Spinal cord (tissue), 10 donors: Measurements from ENCODE around the gene MDM4. TPM values are rescaled to one million over a fixed set of nuclear protein-coding genes. Genes with fewer than 3 reads are reported as not detected.
A peak's percentile ranks its signal among the peaks of the same experiment; 100 is the strongest.

Source experiments
- DNase-seq, 6 donors: peaks; one replicate each; pipeline versions ENCODE4 v3.0.0 to v3.0.0-alpha.2; 2013 to 2015; ENCODE audit warnings: low spot score in 6 of 6, low read depth in 4 of 6
- H3K27ac ChIP-seq: one replicate; pipeline ENCODE4 v1.5.1; 2013; ENCODE audit warnings: low read depth, low read length, control low read depth
- H3K27me3 ChIP-seq: one replicate; pipeline ENCODE4 v1.6.1; 2013; ENCODE audit warnings: low read length; ENCODE audit not compliant: control insufficient read depth, insufficient read depth
- H3K36me3 ChIP-seq: one replicate; pipeline ENCODE4 v1.6.1; 2013; ENCODE audit warnings: low read length; ENCODE audit not compliant: control insufficient read depth, insufficient read depth
- H3K4me1 ChIP-seq: one replicate; pipeline ENCODE4 v1.6.1; 2013; ENCODE audit warnings: low read length; ENCODE audit not compliant: control insufficient read depth, insufficient read depth
- H3K4me3 ChIP-seq: one replicate; pipeline ENCODE4 v1.5.1; 2013; ENCODE audit warnings: low read depth, low read length, control low read depth
- H3K9me3 ChIP-seq: one replicate; pipeline ENCODE4 v1.6.1; 2013; ENCODE audit warnings: low read length; ENCODE audit not compliant: control insufficient read depth, insufficient read depth
- WGBS: methylation state at CpG from one replicate; pipeline ENCODE4 v1.1.5; 2013; ENCODE audit warnings: missing lambda C conversion rate; ENCODE audit not compliant: insufficient coverage; 5-methylcytosine and 5-hydroxymethylcytosine counted together
- polyA plus RNA-seq, 2 donors: library from polyadenylated mRNA; unstranded; fragments of 120-200 nt; gene quantifications; one replicate each; pipeline ENCODE4 v1.2.1, GENCODE V29; 2013; ENCODE audit not compliant: insufficient read length in 2 of 2
- total RNA-seq, 2 donors: library from RNA; depleted of rRNA in 1 of 2; stranded (reverse); fragments of 120-200 nt in 1 of 2; fragments of >200 nt in 1 of 2; gene quantifications; one replicate each; pipeline versions ENCODE4 v1.2.3 to v1.2.4, GENCODE V29; 2013 to 2014
- donor health status: healthy.

Gene MDM4
- total and polyA plus RNA-seq, 4 donors = 28.3 to 71.1 (median 64.9) TPM

DNA sequence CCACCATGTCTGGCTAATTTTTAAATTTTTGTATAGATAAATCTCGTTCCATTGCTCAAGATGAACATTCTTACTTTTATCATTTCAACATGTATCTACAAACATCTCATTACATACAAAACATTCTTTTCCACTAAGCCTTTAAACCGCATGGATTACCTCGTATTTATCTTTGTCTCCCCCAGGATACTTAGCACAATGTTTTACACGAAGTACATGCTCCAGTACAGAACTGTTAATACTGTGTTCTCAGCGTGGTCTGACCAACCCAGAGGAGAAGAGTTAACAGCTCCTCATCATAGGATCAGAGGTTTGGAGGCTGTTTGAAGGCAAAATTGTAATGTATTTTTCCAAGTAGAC, 29.0 kb upstream of the MDM4 start:
- no peak for DNase-seq
- H3K4me1 ChIP-seq = peaks cover 6% of the 10 kb centered on the region
- 100% methylated on average over 2 of the region's 5 CpGs for WGBS
- H3K36me3 ChIP-seq = peaks cover 4% of the 10 kb centered on the region
- H3K4me3 ChIP-seq = no peak overlapping the region
- H3K27ac ChIP-seq = no peak overlapping the region
- no peaks in the 10 kb centered on the region for H3K27me3 ChIP-seq
- no peaks in the 10 kb centered on the region for H3K9me3 ChIP-seq

DNA sequence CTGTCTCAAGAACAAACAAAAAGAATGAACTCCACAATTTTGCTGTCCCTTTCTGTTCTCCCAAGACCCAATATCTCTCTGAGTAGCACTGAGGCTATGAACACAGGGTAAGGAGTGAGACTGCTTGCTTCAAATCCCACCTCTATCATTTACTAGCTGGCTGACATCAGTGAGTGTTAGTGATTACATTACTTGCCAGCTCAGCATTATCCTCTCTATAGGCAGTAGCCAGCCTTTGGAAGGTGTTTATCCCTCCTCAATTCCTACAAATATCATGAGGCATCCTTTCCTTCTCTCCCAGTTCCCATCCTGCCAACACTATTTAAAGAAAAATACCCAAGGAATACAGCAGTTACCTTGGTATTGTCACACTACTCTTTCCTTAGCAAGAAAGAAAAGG, 24.6 kb upstream of the MDM4 start:
- peaks cover 15% of the 10 kb centered on the region for H3K4me1 ChIP-seq
- H3K27me3 ChIP-seq = no peaks in the 10 kb centered on the region
- H3K4me3 ChIP-seq = no peak overlapping the region
- DNase-seq = peak in 1 of 6 donors; percentile 40
- no peaks in the 10 kb centered on the region for H3K36me3 ChIP-seq
- H3K27ac ChIP-seq = no peak overlapping the region
- no peaks in the 10 kb centered on the region for H3K9me3 ChIP-seq

DNA sequence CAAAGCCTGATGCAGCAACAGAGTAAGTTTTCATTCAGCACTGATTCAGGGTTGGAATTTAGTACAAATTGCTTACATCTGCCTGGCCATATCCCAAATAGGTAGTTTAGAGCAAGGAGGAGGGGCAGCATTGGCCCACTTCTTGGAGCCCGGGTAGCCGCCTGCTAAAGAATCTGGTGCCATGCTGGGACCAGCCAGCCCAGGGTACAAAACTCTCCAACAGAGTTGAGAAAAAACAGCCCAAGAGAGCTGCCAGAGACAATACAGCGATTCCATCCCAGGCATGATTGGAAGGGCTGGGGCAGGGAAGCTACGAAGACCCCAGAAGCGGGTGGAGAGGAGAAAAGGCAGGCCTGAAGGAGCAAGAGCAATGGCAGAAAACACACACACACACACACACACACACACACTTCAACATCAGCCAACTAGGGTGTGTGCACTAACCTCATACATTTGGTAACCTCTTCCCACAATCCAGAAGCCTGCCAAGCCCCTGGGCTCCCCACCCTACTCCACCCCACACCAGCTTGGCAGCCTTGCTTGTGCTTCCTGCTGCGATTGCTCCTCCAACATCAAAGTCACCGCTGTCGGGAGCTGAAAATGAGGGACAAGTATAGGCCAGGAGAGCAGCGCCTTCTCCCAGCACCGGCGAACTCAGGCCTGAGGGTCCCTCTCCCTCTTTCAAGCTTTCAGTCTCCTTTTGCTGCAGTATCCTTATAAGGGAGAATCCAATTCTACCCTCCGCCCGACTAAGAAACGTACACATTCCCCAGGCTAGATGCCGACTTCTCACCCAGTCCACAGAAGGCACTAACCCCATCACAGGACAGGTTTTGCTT, 22.8 kb upstream of the MDM4 start:
- WGBS = 0% methylated on average over 9 of the region's 15 CpGs
- H3K9me3 ChIP-seq = no peaks in the 10 kb centered on the region
- peaks cover 15% of the 10 kb centered on the region for H3K4me1 ChIP-seq
- H3K27me3 ChIP-seq = no peaks in the 10 kb centered on the region
- H3K36me3 ChIP-seq = no peaks in the 10 kb centered on the region
- peak overlapping the region; percentile 92 for H3K27ac ChIP-seq
- DNase-seq = peak in 2 of 6 donors; percentile 71 to 76
- H3K4me3 ChIP-seq = peak overlapping the region; percentile 86

DNA sequence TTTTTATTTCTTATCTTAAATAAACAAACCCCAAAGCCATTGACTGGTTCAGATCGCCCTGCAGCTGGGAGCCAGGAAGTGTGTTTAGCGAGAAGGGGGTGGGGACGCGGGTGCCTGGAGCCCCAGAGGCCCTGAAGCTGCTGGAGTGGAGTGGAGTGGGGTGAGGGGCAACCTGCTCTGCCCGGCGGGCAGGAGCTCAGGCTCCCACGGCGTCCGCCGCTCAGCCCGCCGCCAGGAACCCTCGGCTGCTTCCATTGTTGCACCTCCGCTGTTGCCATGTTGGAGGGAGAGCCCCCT, 22.3 kb upstream of the MDM4 start:
- H3K27me3 ChIP-seq = no peaks in the 10 kb centered on the region
- H3K36me3 ChIP-seq = no peaks in the 10 kb centered on the region
- DNase-seq = peak in 2 of 6 donors; percentile 29 to 75
- H3K4me3 ChIP-seq = peak overlapping the region; percentile 86
- H3K27ac ChIP-seq = peak overlapping the region; percentile 92
- H3K4me1 ChIP-seq = peaks cover 15% of the 10 kb centered on the region
- no peaks in the 10 kb centered on the region for H3K9me3 ChIP-seq
- 0% methylated on average over 14 of the region's 14 CpGs for WGBS

DNA sequence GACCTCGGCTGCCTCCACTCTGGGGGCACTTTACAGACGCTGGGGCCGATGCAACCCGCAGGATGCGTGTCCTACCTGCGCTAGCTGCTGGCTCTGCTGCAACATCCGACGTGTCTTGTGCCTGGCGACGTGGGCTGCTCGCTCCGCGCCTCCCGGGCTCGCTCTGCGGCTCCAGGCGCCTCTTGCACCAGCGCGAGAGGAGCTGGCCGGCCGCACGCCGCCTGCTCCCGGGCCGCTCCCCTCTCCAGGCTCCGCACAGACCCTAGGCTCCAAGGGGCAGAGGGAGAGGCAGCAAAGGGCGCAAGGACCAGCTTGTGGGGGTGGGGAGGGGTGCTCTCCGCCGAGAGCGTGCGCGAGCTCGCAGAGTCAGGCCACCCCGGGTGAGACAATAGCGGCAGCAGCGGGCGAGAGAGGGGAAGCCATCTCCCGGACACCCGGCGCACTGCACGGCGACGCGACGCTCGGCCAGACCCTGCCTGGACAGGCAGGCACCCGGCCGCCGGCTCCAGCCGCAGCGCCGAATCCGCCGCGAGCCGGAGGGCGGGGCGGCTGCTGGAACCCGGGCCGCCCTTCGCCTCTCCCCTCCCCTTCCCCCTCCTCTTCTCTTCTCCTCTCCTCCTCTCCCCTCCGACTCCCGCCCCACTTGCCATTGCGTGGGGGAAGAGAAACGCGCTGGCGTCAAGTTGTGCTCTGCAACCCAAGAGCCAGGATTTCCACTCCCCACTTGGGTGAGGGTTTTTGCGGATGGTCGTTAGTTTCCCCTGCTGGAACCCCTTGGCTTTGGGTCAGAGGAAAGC, 21.7 kb upstream of the MDM4 start, which contains the start of gene PIK3C2B:
Gene PIK3C2B (minus strand): TSS at position 525 of the 797 bp plus-strand sequence. CDS start 25,003 bp downstream, outside the sequence.
- peaks cover 15% of the 10 kb centered on the region for H3K4me1 ChIP-seq
- H3K27ac ChIP-seq = peak within 1 kb of the TSS; percentile 92
- peak in 5 of 6 donors; percentile 70 to 96 (median 82) for DNase-seq
- H3K9me3 ChIP-seq = no peaks in the 10 kb centered on the region
- under 1% methylated on average over 61 of the region's 69 CpGs for WGBS
- H3K27me3 ChIP-seq = no peaks in the 10 kb centered on the region
- peak within 1 kb of the TSS; percentile 86 for H3K4me3 ChIP-seq
- no peaks in the 10 kb centered on the region for H3K36me3 ChIP-seq

DNA sequence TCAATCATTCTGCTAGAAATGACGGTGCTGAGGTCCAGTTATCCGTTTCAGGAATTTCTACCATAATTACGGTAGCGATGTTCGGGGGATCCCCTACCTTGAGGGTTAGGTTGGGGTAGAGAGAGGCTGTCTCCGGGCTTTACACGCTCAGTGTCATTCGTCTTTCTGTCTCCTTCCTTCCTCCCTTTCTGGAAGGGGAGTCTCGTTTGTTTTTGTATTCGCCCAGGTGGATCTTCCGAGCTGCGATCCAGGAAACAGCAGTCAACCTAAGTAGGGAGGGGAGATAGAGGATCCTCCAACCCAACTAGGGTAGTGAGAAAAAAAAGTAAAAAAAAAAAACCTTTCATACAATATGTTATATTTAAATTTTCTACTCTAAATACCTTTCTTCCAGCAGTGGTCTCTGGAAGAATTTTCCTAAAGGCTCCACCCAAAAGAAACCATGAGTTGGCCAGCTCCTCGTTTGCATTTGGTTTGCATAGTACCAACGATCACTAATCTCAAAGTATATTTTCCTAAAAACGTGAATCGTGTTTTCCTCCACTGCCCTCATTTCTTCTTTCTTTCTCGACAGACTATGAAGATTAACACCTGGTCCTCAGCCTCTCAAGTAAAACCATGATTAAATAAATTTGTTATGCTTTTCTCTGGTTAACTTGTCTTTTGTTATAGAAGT, 21.0 kb upstream of the MDM4 start:
- H3K27ac ChIP-seq = peak overlapping the region; percentile 92
- 13% methylated on average over 4 of the region's 17 CpGs for whole genome bisulfite sequencing
- H3K4me3 ChIP-seq = peak overlapping the region; percentile 86
- DNase-seq = no peak
- no peaks in the 10 kb centered on the region for H3K9me3 ChIP-seq
- H3K27me3 ChIP-seq = no peaks in the 10 kb centered on the region
- H3K4me1 ChIP-seq = peaks cover 15% of the 10 kb centered on the region
- no peaks in the 10 kb centered on the region for H3K36me3 ChIP-seq

DNA sequence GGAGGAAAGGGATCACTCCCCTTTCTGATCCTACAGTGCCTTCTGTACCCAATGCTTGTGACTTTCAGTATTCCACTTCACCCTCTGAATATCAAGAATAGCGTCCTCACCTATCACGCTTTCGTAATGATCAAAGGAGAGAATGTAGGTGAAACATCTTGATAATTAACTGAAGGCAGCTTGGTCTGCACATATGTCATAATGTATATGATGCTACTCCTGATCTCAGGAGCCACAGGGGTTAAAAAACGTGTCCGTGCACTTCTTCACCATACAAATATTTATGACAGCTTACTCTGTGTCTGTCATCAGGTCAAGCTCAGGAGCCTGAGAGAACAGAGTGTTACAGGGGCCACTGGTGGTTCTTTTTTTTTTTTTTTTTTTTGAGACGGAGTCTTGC, 20.4 kb upstream of the MDM4 start:
- DNase-seq = no peak
- Histone ChIP-seq H3K27ac (no peak overlapping the region), H3K4me1 (peaks cover 15% of the 10 kb centered on the region), H3K27me3 (no peaks in the 10 kb centered on the region), H3K36me3 (no peaks in the 10 kb centered on the region), H3K4me3 (no peak overlapping the region), H3K9me3 (no peaks in the 10 kb centered on the region)
- WGBS = no CpG with 5 or more reads among the region's 6 CpGs

DNA sequence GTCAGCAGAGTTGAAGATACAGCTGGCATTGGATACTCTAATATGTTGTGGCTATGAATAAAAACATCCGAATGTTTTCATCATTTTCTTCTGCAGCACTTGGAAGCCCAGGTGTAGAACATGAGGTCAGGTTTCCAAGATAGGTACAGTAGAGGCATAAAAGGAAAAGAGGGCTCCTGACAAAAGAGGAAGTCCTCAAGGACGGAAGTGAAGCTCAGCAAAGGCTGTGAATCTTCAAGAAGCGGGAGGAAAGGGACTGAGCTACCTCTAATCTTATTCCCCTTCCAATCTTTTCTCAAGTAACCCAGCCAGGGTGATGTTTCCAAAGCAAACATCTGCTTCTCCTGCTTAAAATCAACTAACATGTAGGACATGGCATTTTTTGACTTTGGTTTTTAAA, 17.2 kb upstream of the MDM4 start:
- H3K9me3 ChIP-seq = no peaks in the 10 kb centered on the region
- no peaks in the 10 kb centered on the region for H3K27me3 ChIP-seq
- H3K4me1 ChIP-seq = no peaks in the 10 kb centered on the region
- no peak overlapping the region for H3K27ac ChIP-seq
- no peak overlapping the region for H3K4me3 ChIP-seq
- H3K36me3 ChIP-seq = no peaks in the 10 kb centered on the region
- no peak for DNase-seq
- 90% methylated on average over 2 of the region's 3 CpGs for WGBS

DNA sequence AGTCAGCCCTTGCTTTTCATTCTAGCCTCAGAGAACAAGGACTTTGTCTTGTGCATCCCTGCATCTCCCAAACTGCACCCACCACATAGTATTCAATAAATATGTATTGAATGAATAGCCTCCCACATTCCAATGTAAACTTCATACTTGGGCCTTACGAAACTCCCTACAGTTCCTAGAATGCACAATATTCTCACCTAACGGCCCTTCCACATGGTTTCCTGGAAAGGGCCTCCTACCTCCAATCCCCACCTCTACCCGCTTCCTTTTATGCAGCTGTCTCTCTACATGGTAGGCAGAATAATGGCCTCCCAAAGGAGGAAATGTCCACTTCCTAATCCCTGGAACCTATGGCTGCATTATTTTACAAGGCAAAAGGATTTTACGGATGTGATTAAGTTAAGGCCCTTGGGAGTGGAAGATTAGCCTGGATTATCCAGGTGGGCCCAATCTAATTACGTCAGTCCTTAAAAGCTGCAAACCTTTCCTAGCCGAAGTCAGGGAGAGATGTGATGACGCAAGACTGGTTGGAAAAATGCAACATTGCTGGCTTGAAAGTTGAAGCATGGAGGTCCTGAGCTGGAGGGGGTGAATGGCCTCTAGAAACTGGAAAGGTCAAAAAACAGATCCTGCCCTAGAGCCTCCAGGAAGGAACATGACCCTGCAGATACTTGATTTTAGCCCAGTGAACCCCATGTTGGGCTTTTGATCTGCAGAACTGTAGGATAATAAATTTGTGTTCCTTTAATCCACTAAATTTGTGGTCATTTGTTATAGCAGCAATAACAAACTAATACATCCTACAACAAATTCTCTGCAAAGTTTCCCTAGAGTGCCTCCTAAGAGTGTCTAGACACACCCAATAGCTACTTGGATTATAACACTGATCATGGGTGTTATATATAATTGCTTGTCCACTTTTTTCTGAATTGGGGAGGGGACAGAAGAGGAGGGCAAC, 16.4 kb upstream of the MDM4 start:
- 92% methylated on average over 5 of the region's 7 CpGs for WGBS
- DNase-seq = no peak
- no peaks in the 10 kb centered on the region for H3K9me3 ChIP-seq
- H3K4me1 ChIP-seq = no peaks in the 10 kb centered on the region
- no peak overlapping the region for H3K27ac ChIP-seq
- no peaks in the 10 kb centered on the region for H3K27me3 ChIP-seq
- H3K4me3 ChIP-seq = no peak overlapping the region
- no peaks in the 10 kb centered on the region for H3K36me3 ChIP-seq
